ENCODE measurements around the gene KLHDC2. TPM values are rescaled to one million over a fixed set of nuclear protein-coding genes. Genes with fewer than 3 reads are reported as not detected.
"Not testable (repeated sequence)": the region's sequence is repeated elsewhere in the genome, so short reads cannot be mapped to it uniquely, and the experiment has no call there.

The KLHDC2 gene
- total RNA-seq, 4 donors from 2014 or later: 21.1 to 56.1 (median 41.5) TPM

DNA sequence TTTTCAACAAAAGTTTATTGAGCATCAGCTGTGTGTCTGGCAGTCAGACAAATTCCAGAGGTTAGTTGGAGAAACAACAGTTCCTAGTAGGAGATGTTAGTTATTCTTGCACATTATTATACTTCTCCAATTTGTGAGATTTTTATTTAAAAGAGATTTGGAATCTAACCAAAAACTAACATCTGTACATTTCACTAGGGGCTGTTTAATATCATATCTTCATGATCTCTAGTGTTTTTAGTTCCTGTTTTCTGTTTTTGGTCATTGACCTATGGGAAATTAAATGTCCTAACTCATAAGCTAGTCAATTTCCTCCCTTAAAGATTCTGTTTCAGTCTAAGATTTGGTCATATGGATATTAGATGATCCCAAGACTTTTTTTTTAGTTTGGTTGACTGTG lies 34.1 kb upstream of the KLHDC2 start:
- DNase-seq: no peak
- intact Hi-C loops (cut with DNase I): no loop called here
- no peak overlapping the region for H3K4me3 ChIP-seq
- H3K9me3 ChIP-seq: no peaks in the 10 kb centered on the region
- H3K27ac ChIP-seq: no peak overlapping the region
- TF ChIP-seq, protein P1, sequence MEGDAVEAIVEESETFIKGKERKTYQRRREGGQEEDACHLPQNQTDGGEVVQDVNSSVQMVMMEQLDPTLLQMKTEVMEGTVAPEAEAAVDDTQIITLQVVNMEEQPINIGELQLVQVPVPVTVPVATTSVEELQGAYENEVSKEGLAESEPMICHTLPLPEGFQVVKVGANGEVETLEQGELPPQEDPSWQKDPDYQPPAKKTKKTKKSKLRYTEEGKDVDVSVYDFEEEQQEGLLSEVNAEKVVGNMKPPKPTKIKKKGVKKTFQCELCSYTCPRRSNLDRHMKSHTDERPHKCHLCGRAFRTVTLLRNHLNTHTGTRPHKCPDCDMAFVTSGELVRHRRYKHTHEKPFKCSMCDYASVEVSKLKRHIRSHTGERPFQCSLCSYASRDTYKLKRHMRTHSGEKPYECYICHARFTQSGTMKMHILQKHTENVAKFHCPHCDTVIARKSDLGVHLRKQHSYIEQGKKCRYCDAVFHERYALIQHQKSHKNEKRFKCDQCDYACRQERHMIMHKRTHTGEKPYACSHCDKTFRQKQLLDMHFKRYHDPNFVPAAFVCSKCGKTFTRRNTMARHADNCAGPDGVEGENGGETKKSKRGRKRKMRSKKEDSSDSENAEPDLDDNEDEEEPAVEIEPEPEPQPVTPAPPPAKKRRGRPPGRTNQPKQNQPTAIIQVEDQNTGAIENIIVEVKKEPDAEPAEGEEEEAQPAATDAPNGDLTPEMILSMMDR (IDR thresholded peaks at IDR 0.05): no peak
- TF ChIP-seq POLR2A (IDR thresholded peaks at IDR 0.05): no peak
- H3K4me1 ChIP-seq: no peaks in the 10 kb centered on the region
- H3K27me3 ChIP-seq: no peaks in the 10 kb centered on the region
- peaks cover 0 to 68% (median 0%) of the 10 kb centered on the region in 3 donors for H3K36me3 ChIP-seq

DNA sequence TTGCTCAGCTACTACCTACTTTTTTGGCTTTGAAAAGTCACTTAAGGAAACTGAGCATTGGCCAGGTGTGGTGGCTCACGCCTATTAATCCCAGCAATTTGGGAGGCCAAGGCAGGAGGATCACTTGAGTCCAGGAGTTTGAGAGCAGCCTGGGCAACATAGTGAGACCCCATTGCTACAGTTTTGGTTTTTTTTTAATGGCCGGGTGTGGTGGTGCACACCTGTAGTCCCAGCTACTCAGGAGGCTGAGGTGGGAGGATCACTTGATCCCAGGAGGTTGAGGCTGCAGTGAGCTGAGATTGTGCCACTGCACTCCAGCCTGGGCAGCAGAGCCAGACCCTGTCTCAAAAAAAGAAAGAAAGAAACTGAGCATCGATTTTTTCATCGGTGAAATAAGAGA lies 32.3 kb upstream of the KLHDC2 start:
- peaks cover 0 to 62% (median 0%) of the 10 kb centered on the region in 3 donors for H3K36me3 ChIP-seq
- H3K4me1 ChIP-seq; H3K27ac ChIP-seq; H3K4me3 ChIP-seq; H3K9me3 ChIP-seq; DNase-seq; H3K27me3 ChIP-seq; intact Hi-C loops (cut with DNase I): not testable (repeated sequence)
- 96% methylated on average over 3 to 4 of the region's 4 CpGs for WGBS, 2 donors

DNA sequence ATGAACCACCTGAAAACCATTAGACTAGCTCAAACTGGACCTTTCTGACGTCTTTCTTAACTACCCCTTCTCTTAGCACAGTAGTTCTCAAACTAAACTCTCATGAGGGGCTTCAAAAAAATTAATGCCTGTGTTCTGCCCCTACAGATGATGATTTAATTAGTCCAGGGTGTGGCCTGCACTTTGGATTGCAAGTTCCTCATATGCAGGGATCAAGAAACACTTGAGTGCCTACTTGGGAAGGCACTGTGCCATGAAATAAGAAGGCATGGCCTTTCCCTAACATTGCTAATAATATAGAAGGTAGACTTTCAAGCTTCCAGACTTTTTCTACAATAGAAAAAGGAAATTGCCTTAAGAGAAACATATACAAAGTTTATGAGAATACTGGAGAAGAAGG lies 22.8 kb upstream of the KLHDC2 start:
- 88 to 93% methylated on average over 1 of the region's 1 CpG for WGBS, 2 donors
- H3K36me3 ChIP-seq: peaks cover 0 to 80% (median 0%) of the 10 kb centered on the region in 3 donors
- no peaks in the 10 kb centered on the region for H3K9me3 ChIP-seq
- H3K27me3 ChIP-seq: no peaks in the 10 kb centered on the region
- no peak overlapping the region for H3K4me3 ChIP-seq
- intact Hi-C loops (cut with DNase I): no loop called here
- no peak overlapping the region for H3K27ac ChIP-seq
- H3K4me1 ChIP-seq: no peaks in the 10 kb centered on the region
- TF ChIP-seq POLR2A (IDR thresholded peaks at IDR 0.05): no peak
- TF ChIP-seq, protein P1 (IDR thresholded peaks at IDR 0.05): no peak
- DNase-seq: no peak

DNA sequence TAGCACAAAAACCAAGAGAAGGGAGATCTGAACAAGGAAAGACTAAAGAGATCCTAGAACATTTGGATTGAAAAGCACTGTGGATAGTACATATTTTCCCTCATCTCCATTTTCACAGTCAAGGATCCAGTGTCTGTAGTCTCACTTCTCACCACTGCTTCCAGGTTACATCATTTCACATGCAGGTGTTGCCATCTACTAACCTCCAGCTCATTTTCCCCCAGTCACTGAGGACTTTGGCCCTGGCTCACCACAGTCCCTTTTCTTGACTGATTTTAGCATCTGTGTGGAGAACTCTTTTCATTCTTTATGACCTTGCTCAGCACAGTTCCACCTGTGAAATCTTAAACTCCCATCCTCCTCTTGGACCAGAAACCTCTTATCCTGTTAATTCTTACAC lies 21.5 kb upstream of the KLHDC2 start:
- peaks cover 0 to 69% (median 0%) of the 10 kb centered on the region in 3 donors for H3K36me3 ChIP-seq

DNA sequence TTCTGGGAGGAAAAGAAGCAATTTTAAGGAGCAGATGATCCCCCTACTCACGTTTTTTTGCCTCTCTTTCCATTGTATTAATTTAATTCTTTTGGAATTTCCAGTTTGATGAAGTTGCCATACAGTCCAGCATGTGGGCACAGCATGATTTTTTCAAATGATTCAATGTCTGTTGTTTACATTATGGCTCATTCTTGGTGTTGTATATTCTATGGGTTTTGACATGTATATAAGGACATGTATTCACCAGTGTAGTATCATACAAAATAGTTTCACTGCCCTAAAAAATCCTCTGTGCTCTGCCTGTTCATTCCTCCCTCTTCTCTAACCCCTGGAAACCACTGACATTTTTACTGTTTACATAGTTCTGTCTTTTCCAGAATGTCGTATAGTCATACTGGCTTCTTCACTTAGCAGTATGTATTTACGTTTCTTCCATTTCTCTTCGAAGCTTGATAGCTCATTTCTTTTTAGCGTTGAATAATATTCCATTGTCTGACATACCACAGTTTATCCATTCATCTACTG lies 13.3 kb upstream of the KLHDC2 start:
- no peak overlapping the region for H3K27ac ChIP-seq
- H3K36me3 ChIP-seq: peaks cover 0 to 7% (median 0%) of the 10 kb centered on the region in 3 donors
- H3K4me3 ChIP-seq: no peak overlapping the region
- H3K9me3 ChIP-seq: no peaks in the 10 kb centered on the region
- 60 to 65% methylated on average over 5 of the region's 5 CpGs for WGBS, 2 donors
- no peaks in the 10 kb centered on the region for H3K4me1 ChIP-seq
- intact Hi-C loops (cut with DNase I): no loop called here
- TF ChIP-seq POLR2A (IDR thresholded peaks at IDR 0.05): no peak
- TF ChIP-seq, protein P1 (IDR thresholded peaks at IDR 0.05): no peak
- no peak for DNase-seq
- H3K27me3 ChIP-seq: no peaks in the 10 kb centered on the region

More for the DNA sequence above, 21.5 kb upstream of the KLHDC2 start:
- H3K27ac ChIP-seq; H3K9me3 ChIP-seq; H3K27me3 ChIP-seq; DNase-seq; H3K4me1 ChIP-seq; H3K4me3 ChIP-seq; intact Hi-C loops (cut with DNase I): not testable (repeated sequence)

DNA sequence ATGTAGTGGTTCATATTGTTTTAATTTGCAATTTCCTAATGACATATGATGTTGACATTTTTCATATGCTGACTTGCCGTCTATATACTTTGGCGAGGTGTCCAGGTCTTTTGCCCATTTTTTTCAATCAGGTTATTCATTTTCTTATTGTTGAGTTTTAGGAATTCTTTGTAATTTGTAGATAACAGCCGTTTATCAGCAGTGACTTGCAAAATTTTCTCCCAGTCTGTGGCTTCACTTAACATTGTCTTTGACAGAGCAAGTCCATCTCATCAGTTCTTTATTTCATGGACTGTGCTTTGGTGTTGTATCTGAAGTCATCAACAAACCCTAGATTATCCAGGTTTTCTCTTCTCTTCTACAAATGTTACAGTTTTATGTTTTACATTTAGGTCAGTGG lies 12.6 kb upstream of the KLHDC2 start:
- WGBS, 2 donors: 69 to 80% methylated on average over 3 of the region's 3 CpGs
- Histone ChIP-seq H3K27me3 (no peaks in the 10 kb centered on the region), H3K4me3 (no peak overlapping the region), H3K27ac (no peak overlapping the region), H3K9me3 (no peaks in the 10 kb centered on the region), H3K36me3 (no peaks in the 10 kb centered on the region), H3K4me1 (no peaks in the 10 kb centered on the region)
- TF ChIP-seq POLR2A (IDR thresholded peaks at IDR 0.05): no peak
- TF ChIP-seq, protein P1 (IDR thresholded peaks at IDR 0.05): no peak
- intact Hi-C loops (cut with DNase I): no loop called here
- DNase-seq: no peak

Measured in esophagus squamous epithelium (tissue), 5 donors.